HG03457 (cell line): ENCODE results near the gene RPL36A.
A peak's percentile ranks its signal among the peaks of the same experiment; 100 is the strongest.

Source experiments
- ATAC-seq: cut with Tn5 transposase; IDR thresholded peaks from one replicate; pipeline ENCODE4 v1.9.1; 2021; ENCODE audit warnings: moderate number of reproducible peaks; ENCODE audit not compliant: unreplicated experiment

Gene RPL36A

GRCh38 chrX:101391831-101392230 lies 1.0 kb downstream of the RPL36A start:
- no peak for ATAC-seq

- no peak for ATAC-seq
These were observed 2.9 kb downstream of the RPL36A start for GRCh38 chrX:101393530-101394305.

- no peak for ATAC-seq
These were observed 3.6 kb downstream of the RPL36A start for GRCh38 chrX:101394372-101394771.

GRCh38 chrX:101395789-101396188 lies 5.0 kb downstream of the RPL36A start:
- ATAC-seq = no peak

- no peak for ATAC-seq
These were observed 7.0 kb downstream of the RPL36A start for GRCh38 chrX:101397779-101398178.

- ATAC-seq = no peak
These were observed 7.9 kb downstream of the RPL36A start for GRCh38 chrX:101398694-101399093.

GRCh38 chrX:101399825-101400224 lies 9.0 kb downstream of the RPL36A start:
- ATAC-seq = no peak

- no peak for ATAC-seq
These were observed 16.4 kb downstream of the RPL36A start for GRCh38 chrX:101407167-101407747.

- peak; percentile 88 for ATAC-seq
These were observed 17.1 kb downstream of the RPL36A start, which contains the start of the genes GLA and HNRNPH2 for GRCh38 chrX:101407748-101408531. GLA (minus strand) TSS chrX:101407925; CDS start chrX:101407903, 22 bp downstream. HNRNPH2 (plus strand) TSS chrX:101408222; CDS start chrX:101411989, 3,767 bp downstream.

GRCh38 chrX:101408532-101408841 lies 17.7 kb downstream of the RPL36A start:
- ATAC-seq = peak; percentile 24

GRCh38 chrX:101409043-101409442 lies 18.2 kb downstream of the RPL36A start:
- ATAC-seq = no peak

GRCh38 chrX:101410461-101410860 lies 19.6 kb downstream of the RPL36A start:
- no peak for ATAC-seq

GRCh38 chrX:101411984-101412383 lies 21.2 kb downstream of the RPL36A start:
- ATAC-seq = no peak

- peak; percentile 54 for ATAC-seq
These were observed 24.7 kb downstream of the RPL36A start for GRCh38 chrX:101415180-101416145.

GRCh38 chrX:101416691-101417090 lies 25.9 kb downstream of the RPL36A start:
- ATAC-seq = no peak

- ATAC-seq = no peak
These were observed 26.4 kb downstream of the RPL36A start for GRCh38 chrX:101417190-101417589.

- no peak for ATAC-seq
These were observed 27.4 kb downstream of the RPL36A start for GRCh38 chrX:101417981-101418841.

GRCh38 chrX:101419489-101419888 lies 28.7 kb downstream of the RPL36A start:
- ATAC-seq = no peak

- ATAC-seq = no peak
These were observed 37.1 kb downstream of the RPL36A start for GRCh38 chrX:101427954-101428353.

- ATAC-seq = peak; percentile 40
These were observed 39.1 kb downstream of the RPL36A start for GRCh38 chrX:101429934-101430333.
